HUDEP-2 (cell line): ENCODE measurements around the gene ANKRD6.

ENCODE experiments used
- DNase-seq, 76 experiments: peaks; one replicate each; lab custom pipeline; 2025; ENCODE audit not compliant: unreplicated experiment in 76 of 76; lab: John Stamatoyannopoulos, UW

Gene ANKRD6

DNA sequence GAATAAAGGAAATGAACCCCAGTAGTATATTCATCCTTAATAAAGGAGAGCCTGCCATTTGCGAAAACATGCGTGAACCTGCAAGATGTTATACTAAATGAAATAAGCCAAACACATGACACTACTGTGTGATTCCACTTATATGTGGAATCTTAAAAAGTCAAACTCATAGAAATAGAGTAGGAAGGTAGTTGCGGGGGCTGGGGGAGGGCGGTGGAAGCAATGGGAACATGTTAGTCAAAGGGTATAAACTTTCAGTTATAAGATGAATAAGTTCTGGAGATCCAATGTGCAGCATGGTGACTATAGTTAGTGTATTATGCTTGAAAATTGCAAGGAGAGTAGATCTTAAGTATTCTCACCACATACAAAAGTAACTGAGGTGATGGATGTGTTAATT lies 72.9 kb downstream of the ANKRD6 start:
- no peak for DNase-seq

GRCh38 chr6:89506716-89507617 lies 74.0 kb downstream of the ANKRD6 start:
- no peak for DNase-seq

DNA sequence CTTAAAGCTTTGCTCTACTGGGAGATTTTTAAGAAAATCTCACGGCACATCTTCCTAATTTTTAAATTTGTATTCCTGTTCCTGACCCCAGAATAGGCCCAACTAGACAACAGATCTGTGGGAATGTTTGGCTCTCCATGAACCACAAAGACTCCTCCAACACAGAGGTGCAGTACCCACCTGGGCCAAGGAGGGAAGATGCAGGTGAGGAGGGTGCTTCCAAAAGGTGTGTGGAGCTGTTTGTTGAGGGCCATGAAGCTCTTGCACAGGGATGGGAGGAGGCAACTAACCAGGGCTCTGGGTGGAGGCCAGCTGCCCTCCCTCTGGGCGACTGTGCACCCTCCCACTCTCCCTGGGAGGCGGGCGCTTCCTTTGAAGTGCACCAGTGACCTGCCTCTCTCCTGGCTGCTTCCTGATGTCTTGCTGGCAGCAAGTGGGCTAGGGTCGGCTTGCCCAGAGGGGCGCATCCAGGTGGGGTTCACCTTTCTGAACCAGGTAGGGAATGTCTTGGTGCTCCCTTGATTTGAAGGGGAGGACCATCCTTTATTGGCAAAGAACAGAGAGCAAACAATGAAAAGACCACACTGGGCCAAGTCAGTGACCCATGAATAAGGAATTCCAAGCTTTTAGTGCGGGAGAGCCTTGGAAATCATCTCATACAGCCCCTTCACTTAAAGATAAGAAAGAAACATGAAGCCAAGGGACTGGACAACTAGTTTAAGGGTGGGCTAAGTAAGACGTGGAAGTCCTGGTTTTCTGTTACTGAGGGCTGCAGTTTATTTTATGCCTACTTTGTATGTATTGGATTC lies 76.0 kb downstream of the ANKRD6 start:
- peak in 14 of 76 experiments; percentile 4 to 45 (median 14) for DNase-seq

- peak in 39 of 76 experiments; percentile 4 to 72 (median 20) for DNase-seq
Observed at GRCh38 chr6:89509777-89510281, 76.9 kb downstream of the ANKRD6 start.

DNA sequence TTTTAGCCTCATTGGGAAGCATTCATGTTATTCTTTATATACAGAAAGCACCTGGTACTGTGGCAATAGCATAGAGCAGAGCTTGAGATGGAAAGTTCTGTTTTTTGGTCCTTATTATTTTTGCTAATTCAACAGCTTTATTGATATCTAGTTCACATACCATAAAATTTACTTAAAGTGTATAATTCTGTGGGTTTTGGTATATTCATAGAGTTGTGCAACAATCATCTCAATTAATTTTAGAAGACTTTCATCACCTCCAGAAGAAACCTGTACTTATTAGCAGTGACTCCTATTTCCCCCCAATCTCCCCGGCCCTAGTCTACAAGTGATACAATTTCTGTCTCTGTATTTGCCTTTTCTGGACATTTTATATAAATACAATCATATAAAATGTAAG lies 77.4 kb downstream of the ANKRD6 start:
- DNase-seq = no peak

DNA sequence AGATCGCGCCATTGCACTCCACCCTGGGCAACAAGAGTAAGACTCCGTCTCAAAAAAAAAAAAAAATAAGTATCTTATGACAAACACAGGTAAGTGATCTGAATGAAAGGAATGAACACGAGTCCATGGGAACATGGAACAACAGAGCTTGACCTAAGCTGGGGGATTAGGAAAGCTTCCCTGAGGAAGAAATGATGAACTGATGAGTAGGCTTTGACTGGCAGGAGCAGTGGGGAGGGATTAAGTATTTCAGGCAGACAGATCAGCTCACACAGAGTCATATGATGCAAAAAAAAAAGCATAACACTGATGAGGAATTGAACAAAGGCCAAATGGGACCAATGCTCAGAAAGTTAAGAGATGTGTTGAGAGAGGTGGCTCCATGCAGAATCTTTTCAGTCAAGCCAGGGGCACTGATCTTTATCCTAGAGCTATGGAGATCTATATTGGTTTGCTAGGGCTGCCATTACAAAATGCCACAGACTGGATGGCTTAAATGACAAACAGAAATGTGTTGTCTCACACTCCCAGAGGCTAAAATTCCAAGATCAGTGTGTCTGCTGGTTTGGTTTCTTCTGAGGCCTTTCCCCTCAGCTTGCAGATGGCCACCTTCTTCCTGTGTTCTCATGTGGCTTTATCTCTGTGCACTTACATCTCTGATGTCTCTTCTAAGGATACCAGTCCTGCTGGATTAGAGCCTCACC lies 85.6 kb downstream of the ANKRD6 start:
- no peak for DNase-seq

DNA sequence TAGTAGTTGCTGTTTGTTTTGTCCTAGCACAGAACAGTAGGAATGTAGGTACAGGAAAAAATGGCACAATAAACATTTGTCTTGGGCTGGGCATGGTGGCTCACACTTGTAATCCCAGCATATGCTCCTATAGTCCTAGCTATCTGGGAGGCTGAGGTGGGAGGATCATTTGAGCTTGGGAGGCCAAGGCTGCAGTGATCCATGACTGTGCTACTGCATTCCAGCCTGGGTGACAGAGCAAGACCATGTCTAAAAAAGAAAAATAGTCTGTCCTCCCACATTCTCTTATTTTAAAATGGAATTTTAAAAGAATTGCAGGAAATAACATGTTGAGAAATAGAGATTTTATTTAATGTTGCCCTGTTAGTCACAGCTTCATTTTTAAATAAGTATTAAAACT lies 87.8 kb downstream of the ANKRD6 start:
- DNase-seq = no peak

- no peak for DNase-seq
Observed at GRCh38 chr6:89522778-89523177, 89.8 kb downstream of the ANKRD6 start.

DNA sequence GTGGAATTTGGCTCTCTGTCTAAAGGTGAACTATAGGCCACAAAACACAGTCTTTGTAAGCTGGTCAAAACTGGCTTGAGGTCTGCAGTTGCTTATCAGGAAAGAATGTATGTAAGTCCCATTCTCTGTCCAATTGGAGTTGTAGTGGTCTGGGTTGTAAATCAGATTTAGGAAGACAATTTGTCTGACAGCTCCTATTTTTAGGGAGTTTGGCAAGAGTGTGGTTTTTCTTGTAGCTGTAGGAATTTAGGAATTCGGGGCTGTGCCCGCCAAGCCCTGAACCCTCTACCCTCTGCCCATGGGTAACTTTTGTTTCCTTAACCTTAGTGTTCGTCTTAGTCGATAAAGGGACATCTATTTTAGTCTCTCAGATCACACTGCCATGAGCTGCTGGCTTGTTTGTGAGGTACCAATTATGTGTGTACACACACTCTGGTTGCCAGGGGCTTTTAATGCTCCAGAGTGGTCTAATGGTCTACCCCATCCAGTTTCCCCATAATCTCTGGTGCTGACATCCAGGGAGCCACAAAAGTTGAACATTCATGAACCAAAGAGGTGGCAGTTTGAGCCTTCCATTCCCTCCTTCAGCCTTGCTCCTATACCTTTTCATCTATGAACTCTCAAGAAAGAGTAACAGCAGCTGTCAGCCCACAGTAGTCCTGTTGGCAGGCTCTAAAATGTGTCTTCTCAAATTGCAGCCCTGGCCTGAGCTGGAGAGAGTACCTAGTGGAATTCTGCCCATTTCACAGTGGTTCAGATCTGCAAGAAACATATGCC lies 93.0 kb downstream of the ANKRD6 start:
- DNase-seq = no peak

DNA sequence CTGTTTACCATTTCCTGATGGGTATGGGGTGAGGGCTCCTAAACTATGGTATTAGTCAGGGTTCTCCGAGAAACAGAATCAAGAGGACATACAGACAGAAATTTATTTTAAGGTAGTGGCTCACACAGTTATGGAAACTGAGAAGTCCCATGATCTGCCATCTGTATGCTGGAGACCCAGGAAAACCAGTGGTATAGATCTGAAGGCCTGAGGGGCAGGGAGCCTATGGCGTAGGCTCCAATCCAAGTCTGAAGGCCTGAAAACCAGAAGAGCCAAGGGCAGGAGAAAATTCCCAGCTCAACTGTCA lies 93.6 kb downstream of the ANKRD6 start:
- no peak for DNase-seq

DNA sequence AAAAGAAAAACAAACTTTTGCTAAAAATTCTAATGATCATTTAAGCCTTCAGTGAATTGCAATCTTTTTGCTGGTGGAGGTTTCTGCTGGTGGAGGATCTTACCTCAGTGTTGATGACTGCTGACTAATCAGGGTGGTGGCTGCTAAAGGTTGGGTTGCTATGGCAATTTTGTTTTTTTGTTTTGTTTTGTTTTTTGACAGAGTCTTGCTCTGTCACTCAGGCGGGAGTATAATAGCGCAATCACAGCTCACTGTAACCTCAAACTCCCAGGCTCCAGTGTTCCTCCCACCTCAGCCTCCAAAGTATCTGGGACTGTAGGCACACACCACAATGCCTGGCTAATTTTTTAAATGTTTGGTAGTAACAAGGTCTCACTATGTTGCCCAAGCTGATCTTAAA lies 94.7 kb downstream of the ANKRD6 start:
- no peak for DNase-seq

GRCh38 chr6:89528866-89529265 lies 95.9 kb downstream of the ANKRD6 start:
- no peak for DNase-seq

DNA sequence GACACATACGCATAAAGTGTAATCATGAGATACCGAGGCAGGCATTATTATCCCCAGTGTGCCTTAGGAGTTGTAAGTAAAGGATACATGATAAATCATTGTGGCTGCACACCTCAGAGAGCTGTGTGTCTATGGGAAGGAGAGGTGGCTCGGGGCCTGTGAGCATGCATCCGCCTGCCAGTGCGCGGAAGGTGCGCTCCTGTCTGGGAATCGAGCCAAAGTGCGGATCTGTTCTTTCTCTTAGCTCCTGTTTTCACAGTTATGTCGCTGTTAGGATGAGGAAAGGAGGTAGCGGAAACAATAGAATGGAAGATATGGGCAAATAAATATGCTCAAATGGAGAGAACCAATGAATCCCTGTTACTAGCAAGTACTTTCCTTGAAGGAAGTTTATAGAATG lies 98.0 kb downstream of the ANKRD6 start:
- no peak for DNase-seq

GRCh38 chr6:89536231-89536630 lies 103.3 kb downstream of the ANKRD6 start:
- no peak for DNase-seq

- DNase-seq = no peak
Observed at GRCh38 chr6:89539779-89540178, 106.8 kb downstream of the ANKRD6 start.

DNA sequence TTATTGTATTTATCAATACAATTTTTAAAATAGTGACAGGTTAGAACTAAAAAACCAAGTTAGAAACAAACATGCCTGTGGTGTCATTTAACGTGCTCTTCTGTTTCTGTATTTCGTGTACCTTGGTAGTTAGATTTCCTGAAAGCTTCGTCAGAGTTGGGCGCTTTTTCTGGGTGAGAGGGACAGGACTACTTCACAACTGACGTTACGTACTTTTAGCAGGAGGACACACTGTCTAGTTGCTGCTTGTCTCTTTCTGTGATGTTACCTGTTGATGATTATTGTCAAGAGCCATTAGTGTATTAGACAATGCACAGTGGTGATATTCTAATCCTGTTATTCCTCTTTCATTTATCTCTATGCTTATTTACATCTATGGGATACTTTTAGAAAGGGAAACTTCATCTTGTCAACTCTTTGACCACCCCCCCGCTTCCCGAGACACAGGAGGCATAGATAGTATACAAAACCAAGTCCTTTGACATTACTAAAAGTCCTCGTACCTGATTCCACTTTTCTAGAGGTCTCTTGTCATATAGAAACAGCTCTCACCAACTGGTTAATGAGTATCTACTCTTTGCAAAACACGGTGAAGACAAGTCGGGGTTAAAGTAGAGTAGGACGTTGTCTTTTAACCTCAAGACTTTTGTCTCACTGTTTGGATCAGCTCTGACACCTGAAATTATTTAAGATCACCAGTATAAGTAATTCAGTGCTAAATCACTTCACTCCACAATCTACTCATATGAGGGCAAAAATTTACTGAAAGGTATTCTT lies 109.3 kb downstream of the ANKRD6 start:
- DNase-seq = no peak

DNA sequence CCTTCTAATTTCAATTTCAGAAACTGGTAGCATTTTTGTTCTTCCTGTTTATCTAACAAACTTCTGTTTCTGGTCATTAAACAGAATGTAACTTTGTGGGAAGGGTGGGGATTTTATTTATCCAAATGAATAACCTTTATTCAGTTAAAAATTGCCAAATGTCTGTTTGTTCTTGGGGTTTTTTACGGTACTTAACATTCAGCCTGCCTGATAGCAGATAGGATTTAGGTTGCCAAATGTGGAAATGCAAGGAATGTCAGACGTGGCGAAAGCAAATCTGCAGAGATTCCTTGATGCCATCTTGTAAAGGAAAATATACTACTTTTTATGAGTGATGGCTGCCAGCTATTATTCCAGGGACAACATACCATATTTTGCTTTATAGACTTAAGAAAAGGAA lies 109.9 kb downstream of the ANKRD6 start:
- no peak for DNase-seq

DNA sequence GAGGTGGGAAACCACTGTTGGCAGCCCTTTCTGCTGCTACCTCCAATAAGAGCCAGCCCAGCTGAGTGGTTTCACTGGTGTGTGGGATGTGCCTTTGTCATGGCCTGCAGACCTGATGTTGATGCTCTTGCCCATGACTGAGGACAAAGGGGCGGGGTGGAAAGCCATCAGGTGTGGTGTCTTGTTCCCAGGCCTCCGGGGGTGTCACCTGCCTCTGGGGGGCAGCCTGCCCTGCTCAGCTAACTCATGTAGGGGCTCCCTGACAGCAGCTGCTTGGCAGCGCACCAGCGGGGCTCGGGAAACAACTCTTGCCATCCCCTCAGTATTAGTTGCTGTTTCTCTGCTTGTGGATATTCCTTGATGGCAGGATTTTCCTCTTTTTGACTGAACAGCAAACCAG lies 114.3 kb downstream of the ANKRD6 start:
- no peak for DNase-seq

DNA sequence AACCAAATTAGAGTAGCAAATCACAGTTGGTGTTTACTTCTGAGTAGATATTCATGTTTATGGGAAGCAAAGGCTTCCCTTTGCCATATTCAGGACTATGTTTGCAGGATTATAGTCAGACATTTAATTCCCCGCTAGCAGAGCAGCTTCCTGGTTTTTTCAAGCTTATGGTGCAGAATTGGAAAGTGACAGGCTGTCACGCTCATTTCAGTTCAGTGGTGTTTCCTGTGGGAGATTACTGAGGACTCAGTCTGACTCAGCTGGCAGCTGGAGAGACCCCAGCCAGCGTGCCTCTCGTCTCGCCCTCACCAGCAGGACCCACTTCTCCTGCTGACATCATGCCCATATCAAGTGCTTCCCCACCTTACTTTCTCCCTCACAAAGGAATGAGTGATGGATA lies 120.5 kb downstream of the ANKRD6 start:
- DNase-seq = no peak

GRCh38 chr6:89554106-89554505 lies 121.2 kb downstream of the ANKRD6 start:
- DNase-seq = no peak
